ENCODE measurements around the gene SLC39A1. TPM values are rescaled to one million over a fixed set of nuclear protein-coding genes. Genes with fewer than 3 reads are reported as not detected.

The SLC39A1 gene
- total and polyA plus RNA-seq, 9 of the 15 experiments (the other 6 are each of a cell fraction or from before 2014, with no cell fraction given) = 9.9 to 81.1 (median 62.7) TPM

DNA sequence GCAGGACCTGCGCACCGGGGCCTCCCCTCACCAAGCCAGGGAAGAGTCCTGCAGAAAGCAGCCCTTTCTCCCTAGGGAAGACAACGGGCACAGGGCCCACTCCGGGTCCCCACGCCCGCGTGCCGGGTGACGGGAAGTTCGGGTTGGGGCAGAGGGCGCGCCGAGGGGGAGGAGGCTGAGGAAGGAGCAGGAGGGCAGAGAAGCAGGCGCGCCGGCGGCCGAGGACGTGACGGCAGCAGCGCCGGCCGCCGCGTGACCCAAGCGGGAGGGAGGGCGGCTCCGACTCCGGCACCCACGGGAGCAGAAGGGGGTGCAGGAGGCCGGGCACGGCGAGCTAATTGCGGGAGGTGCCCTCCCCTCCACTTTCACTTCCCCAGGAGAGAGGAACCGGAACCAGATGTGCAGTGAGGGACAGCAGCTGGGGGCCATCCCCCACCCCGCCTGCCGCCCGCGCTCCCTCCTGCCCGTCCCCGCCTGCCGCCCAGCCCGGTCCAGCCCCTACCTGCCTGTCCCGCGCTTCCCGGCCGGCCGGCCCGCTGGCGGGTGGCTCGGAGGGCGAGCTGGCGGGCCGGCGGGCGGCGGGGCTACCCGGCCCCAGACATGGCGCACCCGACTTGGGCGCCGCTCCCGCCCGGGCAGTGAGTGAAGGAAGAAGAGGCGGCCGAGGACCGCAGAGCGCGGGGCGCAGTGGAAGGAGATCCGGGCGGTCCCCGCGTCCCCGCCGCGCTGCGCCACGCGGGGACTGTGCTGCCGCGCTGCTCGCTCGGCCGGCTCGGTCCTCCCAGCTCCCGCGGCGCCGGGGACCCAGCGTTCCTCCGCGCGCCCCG, 17.3 kb downstream of the SLC39A1 start (continued):
- TF ChIP-seq ETV1 (tag; conservative IDR thresholded peaks at IDR 0.05; ENCODE audit: low read depth) (no peak; the same call in 1 of the 2 replicates), SPI1 (IDR thresholded peaks at IDR 0.05; ENCODE audit: borderline replicate concordance, low read depth, low read length) (peak; percentile 76), ZBTB33 (CRISPR knock-in tag; IDR thresholded peaks at IDR 0.05) (0 out of 2 replicates have a peak, but pooled peaks have one; percentile 32), ZNF175 (CRISPR knock-in tag; IDR thresholded peaks at IDR 0.05; ENCODE audit: low read depth) (no peak), ADNP (tag; IDR thresholded peaks at IDR 0.05) (no peak), ZNF778 (CRISPR knock-in tag; IDR thresholded peaks at IDR 0.05) (no peak), ZKSCAN3 (CRISPR knock-in tag; IDR thresholded peaks at IDR 0.05) (no peak), NELFE (IDR thresholded peaks at IDR 0.05; ENCODE audit: insufficient read depth, insufficient read length) (no peak), POLR2B (IDR thresholded peaks at IDR 0.05; ENCODE audit: low read depth, partially characterized antibody) (no peak), PHB2 (IDR thresholded peaks at IDR 0.05; ENCODE audit: low read depth) (no peak), FOXA1 (IDR thresholded peaks at IDR 0.05; ENCODE audit: borderline replicate concordance) (no peak), NCOA1 (IDR thresholded peaks at IDR 0.05; ENCODE audit: low read depth) (no peak), TEAD2 (tag; IDR thresholded peaks at IDR 0.05) (no peak), ZBTB8A (IDR thresholded peaks at IDR 0.05; ENCODE audit: partially characterized antibody) (no peak), ELF1 (tag; IDR thresholded peaks at IDR 0.05) (peak; percentile 36; the same call in 1 of the 2 replicates), SIX5 (IDR thresholded peaks at IDR 0.05; ENCODE audit: borderline replicate concordance in 1 of 2, insufficient read depth in 1 of 2, low read depth in 1 of 2, low read length in 2 of 2) (no peak), SUPT5H (IDR thresholded peaks at IDR 0.05) (peak; percentile 24), TCF7L2 (IDR thresholded peaks at IDR 0.05; ENCODE audit: low read depth, low read length) (no peak), MAZ (CRISPR knock-in tag; conservative IDR thresholded peaks at IDR 0.05 in 1 of 2, IDR thresholded peaks at IDR 0.05 in 1 of 2) (peak; percentile 58 to 68), MED1 (CRISPR knock-in tag; IDR thresholded peaks at IDR 0.05; ENCODE audit: borderline replicate concordance) (no peak), MAFG (tag; conservative IDR thresholded peaks at IDR 0.05) (no peak), E2F5 (CRISPR knock-in tag; IDR thresholded peaks at IDR 0.05) (no peak)
- TF ChIP-seq, protein P1, sequence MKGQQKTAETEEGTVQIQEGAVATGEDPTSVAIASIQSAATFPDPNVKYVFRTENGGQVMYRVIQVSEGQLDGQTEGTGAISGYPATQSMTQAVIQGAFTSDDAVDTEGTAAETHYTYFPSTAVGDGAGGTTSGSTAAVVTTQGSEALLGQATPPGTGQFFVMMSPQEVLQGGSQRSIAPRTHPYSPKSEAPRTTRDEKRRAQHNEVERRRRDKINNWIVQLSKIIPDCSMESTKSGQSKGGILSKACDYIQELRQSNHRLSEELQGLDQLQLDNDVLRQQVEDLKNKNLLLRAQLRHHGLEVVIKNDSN (CRISPR knock-in tag; IDR thresholded peaks at IDR 0.05) = peak; percentile 79
- TF ChIP-seq, protein P2, sequence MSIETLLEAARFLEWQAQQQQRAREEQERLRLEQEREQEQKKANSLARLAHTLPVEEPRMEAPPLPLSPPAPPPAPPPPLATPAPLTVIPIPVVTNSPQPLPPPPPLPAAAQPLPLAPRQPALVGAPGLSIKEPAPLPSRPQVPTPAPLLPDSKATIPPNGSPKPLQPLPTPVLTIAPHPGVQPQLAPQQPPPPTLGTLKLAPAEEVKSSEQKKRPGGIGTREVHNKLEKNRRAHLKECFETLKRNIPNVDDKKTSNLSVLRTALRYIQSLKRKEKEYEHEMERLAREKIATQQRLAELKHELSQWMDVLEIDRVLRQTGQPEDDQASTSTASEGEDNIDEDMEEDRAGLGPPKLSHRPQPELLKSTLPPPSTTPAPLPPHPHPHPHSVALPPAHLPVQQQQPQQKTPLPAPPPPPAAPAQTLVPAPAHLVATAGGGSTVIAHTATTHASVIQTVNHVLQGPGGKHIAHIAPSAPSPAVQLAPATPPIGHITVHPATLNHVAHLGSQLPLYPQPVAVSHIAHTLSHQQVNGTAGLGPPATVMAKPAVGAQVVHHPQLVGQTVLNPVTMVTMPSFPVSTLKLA (conservative IDR thresholded peaks at IDR 0.05) = peak; percentile 65 to 76
